Measurements from ENCODE around the gene FUT9. TPM values are rescaled to one million over a fixed set of nuclear protein-coding genes. Genes with fewer than 3 reads are reported as not detected.

The FUT9 gene
- total and polyA plus RNA-seq, 2 of the 8 experiments (the other 6 are each of a cell fraction or from before 2014, with no cell fraction given) = 0.85 to 4.9 TPM

DNA sequence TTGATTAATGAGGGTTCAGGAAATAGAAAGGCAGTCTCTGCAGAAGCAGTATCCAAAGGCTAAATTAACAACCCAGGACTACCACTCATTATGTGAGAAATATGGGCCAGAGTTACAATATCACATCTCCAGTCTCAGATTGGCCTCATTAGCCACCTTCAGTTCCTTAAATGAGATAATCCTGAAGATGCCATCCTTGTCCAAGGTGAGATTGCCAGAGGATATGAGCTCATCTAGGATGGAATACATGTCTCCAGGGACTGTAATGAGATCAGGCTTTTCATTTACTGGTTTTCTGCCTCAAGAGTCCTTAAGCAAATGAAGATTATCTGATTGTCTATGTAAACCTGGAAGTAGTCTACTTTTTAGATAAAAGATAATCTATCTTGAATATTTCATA lies 196.3 kb downstream of the FUT9 start:
- Histone ChIP-seq H3K14ac (ENCODE audit: insufficient read length) (no peak overlapping the region), H4K5ac (ENCODE audit: insufficient read length, low read depth, low read length) (no peak overlapping the region), H2BK5ac (ENCODE audit: low read depth, low read length) (no peak overlapping the region), H3K56ac (replicated peaks; ENCODE audit: insufficient read length, low read depth, low read length) (no peak overlapping the region), H3K23me2 (ENCODE audit: low read depth, low read length) (no peaks in the 10 kb centered on the region; the same call in 1 of the 2 replicates), H3K79me2 (ENCODE audit: control insufficient read depth in 1 of 2, insufficient read depth in 2 of 2, low read length in 2 of 2) (no peaks in the 10 kb centered on the region), H3K4me2 (ENCODE audit: insufficient read depth in 1 of 2, low read depth in 2 of 2, low read length in 2 of 2) (no peak overlapping the region), H2BK12ac (ENCODE audit: low read depth, low read length) (no peak overlapping the region), H3K27ac (ENCODE audit: low read depth, low read length) (no peak overlapping the region), H2BK20ac (ENCODE audit: low read length) (no peak overlapping the region), H3K36me3 (ENCODE audit: control insufficient read depth in 2 of 4, insufficient read depth in 4 of 4, low read length in 3 of 4) (no peaks in the 10 kb centered on the region), H2BK120ac (replicated peaks; ENCODE audit: low read depth, low read length) (no peak overlapping the region), H3K9ac (replicated peaks in 1 of 4; ENCODE audit: extremely low read depth in 1 of 4, low read depth in 3 of 4, low read length in 3 of 4) (no peak overlapping the region), H2AFZ (ENCODE audit: low read length) (no peak overlapping the region), H3K27me3 (replicated peaks in 1 of 4; ENCODE audit: control insufficient read depth in 3 of 4, extremely low read depth in 1 of 4, insufficient read depth in 3 of 4, low read length in 3 of 4) (no peaks in the 10 kb centered on the region), H3K4ac (replicated peaks; ENCODE audit: insufficient read length, low read depth, low read length) (no peak overlapping the region), H4K91ac (replicated peaks; ENCODE audit: insufficient read length, low read length) (no peak overlapping the region), H3K23ac (ENCODE audit: insufficient read length) (no peak overlapping the region), H3K79me1 (ENCODE audit: low read depth, low read length) (no peaks in the 10 kb centered on the region), H4K20me1 (replicated peaks in 1 of 2; ENCODE audit: control insufficient read depth in 1 of 2, insufficient read depth in 2 of 2, low read length in 2 of 2) (no peaks in the 10 kb centered on the region), H3K18ac (ENCODE audit: extremely low read depth, low read length) (no peak overlapping the region), H2BK15ac (ENCODE audit: low read length) (no peak overlapping the region), H4K8ac (ENCODE audit: extremely low read depth, insufficient read depth, low read length) (no peak overlapping the region), H2AK5ac (ENCODE audit: low read depth, low read length) (no peak overlapping the region), H3K9me3 (ENCODE audit: insufficient read depth in 2 of 2, low read depth in 1 of 2, low read length in 1 of 2) (no peaks in the 10 kb centered on the region), H3K4me1 (replicated peaks in 1 of 4; ENCODE audit: control insufficient read depth in 3 of 4, insufficient read depth in 4 of 4, low read length in 3 of 4) (no peaks in the 10 kb centered on the region), H3K4me3 (ENCODE audit: extremely low read depth in 1 of 4, insufficient read depth in 2 of 4, low read depth in 3 of 4, low read length in 4 of 4) (no peak overlapping the region)
- FAIRE-seq = no peak
- ChIA-PET CTCF (ENCODE audit: partially characterized antibody) (no interaction called here), POLR2A (ENCODE audit: partially characterized antibody) (no interaction called here)
- no peak for DNase-seq (ENCODE audit: low read depth in 1 of 2, low spot score in 2 of 2)
- TF ChIP-seq USF2 (IDR thresholded peaks at IDR 0.05; ENCODE audit: low read length) (no peak), SUZ12 (IDR thresholded peaks at IDR 0.05; ENCODE audit: low read length) (no peak), CBX8 (IDR thresholded peaks at IDR 0.05; ENCODE audit: borderline replicate concordance, low read depth, low read length) (no peak), CTCF (IDR thresholded peaks at IDR 0.05; ENCODE audit: control extremely low read depth in 1 of 3, insufficient read depth in 1 of 3, low read depth in 1 of 3, low read length in 3 of 3) (no peak), MAFK (IDR thresholded peaks at IDR 0.05; ENCODE audit: low read depth, low read length) (no peak), SP4 (IDR thresholded peaks at IDR 0.05; ENCODE audit: low read length) (no peak), CEBPB (IDR thresholded peaks at IDR 0.05; ENCODE audit: low read depth, low read length) (no peak), SP2 (IDR thresholded peaks at IDR 0.05; ENCODE audit: low read length) (no peak), HDAC2 (IDR thresholded peaks at IDR 0.05; ENCODE audit: borderline replicate concordance in 1 of 2, low read depth in 2 of 2, low read length in 2 of 2) (no peak)
- TF ChIP-seq, protein P1, sequence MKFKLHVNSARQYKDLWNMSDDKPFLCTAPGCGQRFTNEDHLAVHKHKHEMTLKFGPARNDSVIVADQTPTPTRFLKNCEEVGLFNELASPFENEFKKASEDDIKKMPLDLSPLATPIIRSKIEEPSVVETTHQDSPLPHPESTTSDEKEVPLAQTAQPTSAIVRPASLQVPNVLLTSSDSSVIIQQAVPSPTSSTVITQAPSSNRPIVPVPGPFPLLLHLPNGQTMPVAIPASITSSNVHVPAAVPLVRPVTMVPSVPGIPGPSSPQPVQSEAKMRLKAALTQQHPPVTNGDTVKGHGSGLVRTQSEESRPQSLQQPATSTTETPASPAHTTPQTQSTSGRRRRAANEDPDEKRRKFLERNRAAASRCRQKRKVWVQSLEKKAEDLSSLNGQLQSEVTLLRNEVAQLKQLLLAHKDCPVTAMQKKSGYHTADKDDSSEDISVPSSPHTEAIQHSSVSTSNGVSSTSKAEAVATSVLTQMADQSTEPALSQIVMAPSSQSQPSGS (IDR thresholded peaks at IDR 0.05; ENCODE audit: low read length) = no peak
